ENCODE results near the gene TNS1.
A peak's percentile ranks its signal among the peaks of the same experiment; 100 is the strongest.
"Not testable (repeated sequence)": the region's sequence is repeated elsewhere in the genome, so short reads cannot be mapped to it uniquely, and the experiment has no call there.

The TNS1 gene

GRCh38 chr2:217790681-217791392 is 212.0 kb downstream of the TNS1 start:
- no peak for DNase-seq

GRCh38 chr2:217790195-217790594 is 212.6 kb downstream of the TNS1 start:
- DNase-seq, result no peak

- DNase-seq, result no peak
Measured at GRCh38 chr2:217789736-217790181, 213.0 kb downstream of the TNS1 start.

GRCh38 chr2:217789003-217789735 is 213.6 kb downstream of the TNS1 start:
- peak; percentile 34 for DNase-seq

GRCh38 chr2:217788669-217789002 is 214.2 kb downstream of the TNS1 start:
- DNase-seq, result no peak

GRCh38 chr2:217787160-217787877 is 215.5 kb downstream of the TNS1 start:
- DNase-seq, result no peak

GRCh38 chr2:217786560-217786959 is 216.2 kb downstream of the TNS1 start:
- not testable (repeated sequence) for DNase-seq

- peak; percentile 13 for DNase-seq
Measured at GRCh38 chr2:217785544-217786045, 217.2 kb downstream of the TNS1 start.

- no peak for DNase-seq
Measured at GRCh38 chr2:217784996-217785543, 217.7 kb downstream of the TNS1 start.

- DNase-seq, result no peak
Measured at GRCh38 chr2:217783243-217783642, 219.6 kb downstream of the TNS1 start.

GRCh38 chr2:217777906-217778305 is 224.9 kb downstream of the TNS1 start:
- no peak for DNase-seq

GRCh38 chr2:217776631-217777030 is 226.2 kb downstream of the TNS1 start:
- no peak for DNase-seq

- no peak for DNase-seq
Measured at GRCh38 chr2:217775920-217776503, 226.8 kb downstream of the TNS1 start.

GRCh38 chr2:217774232-217774631 is 228.6 kb downstream of the TNS1 start:
- no peak for DNase-seq

- DNase-seq, result no peak
Measured at GRCh38 chr2:217773539-217773938, 229.3 kb downstream of the TNS1 start.

- no peak for DNase-seq
Measured at GRCh38 chr2:217766356-217766755, 236.4 kb downstream of the TNS1 start.

GRCh38 chr2:217761645-217762277 is 241.0 kb downstream of the TNS1 start:
- no peak for DNase-seq

GRCh38 chr2:217759991-217760390 is 242.8 kb downstream of the TNS1 start:
- no peak for DNase-seq

GRCh38 chr2:217757108-217757463 is 245.7 kb downstream of the TNS1 start:
- no peak for DNase-seq

GRCh38 chr2:217756375-217757107 is 246.3 kb downstream of the TNS1 start:
- no peak for DNase-seq

- DNase-seq, result no peak
Measured at GRCh38 chr2:217755027-217755745, 247.6 kb downstream of the TNS1 start.
